HepG2 (cell line): ENCODE measurements around the gene YY1. TPM values are rescaled to one million over a fixed set of nuclear protein-coding genes. Genes with fewer than 3 reads are reported as not detected.
A peak's percentile ranks its signal among the peaks of the same experiment; 100 is the strongest.

Experiments used
- HMGXB3 ChIP-seq: sonication (generic); formaldehyde crosslinking; IDR thresholded peaks from 2 replicates; pipeline ENCODE4 v1.4.0; 2020; ENCODE audit warnings: missing genetic modification reagents, borderline replicate concordance
- HNF4A ChIP-seq: sonication (generic); formaldehyde crosslinking; IDR thresholded peaks from 2 replicates; pipeline ENCODE4 v1.4.0; 2020; ENCODE audit warnings: missing genetic modification reagents
- TEAD2 ChIP-seq: sonication (generic); formaldehyde crosslinking; IDR thresholded peaks from 2 replicates; pipeline ENCODE4 v1.9.0; 2021; ENCODE audit warnings: missing genetic modification reagents
- ZFX ChIP-seq: sonication (generic); formaldehyde crosslinking; IDR thresholded peaks from 2 replicates; pipeline ENCODE4 v1.4.0; 2020; ENCODE audit warnings: mild to moderate bottlenecking, low read depth, missing genetic modification reagents, moderate library complexity
- ZMYM2 ChIP-seq: sonication (generic); formaldehyde crosslinking; IDR thresholded peaks from 2 replicates; pipeline ENCODE4 v1.8.0; 2022; ENCODE audit warnings: mild to moderate bottlenecking, missing genetic modification reagents
- ZNF768 ChIP-seq: sonication (generic); formaldehyde crosslinking; IDR thresholded peaks from 2 replicates; pipeline ENCODE4 v1.4.0; 2020; ENCODE audit warnings: missing genetic modification reagents
- ZNF770 ChIP-seq: sonication (generic); formaldehyde crosslinking; IDR thresholded peaks from 2 replicates; pipeline ENCODE4 v1.5.0; 2020; ENCODE audit warnings: mild to moderate bottlenecking, missing genetic modification reagents
- polyA plus RNA-seq, 8 experiments: library from polyadenylated mRNA; depleted of rRNA in 3 of 8; stranded (reverse) in 7 of 8; unstranded in 1 of 8; fragments of >200 nt; fragmentation: Illumina TruSeq in 4 of 8; extraction: Trizol in 4 of 8; gene quantifications; 2 replicates each; pipeline versions ENCODE4 v1.2.1 to v1.2.3, GENCODE V29; 2011 to 2016; ENCODE audit warnings: low read depth in 4 of 8, missing spikeins in 1 of 8, mixed read lengths in 1 of 8; ENCODE audit not compliant: insufficient read depth in 1 of 8
- total RNA-seq, 5 experiments: library from RNA; depleted of rRNA; stranded (reverse); fragments of >200 nt; fragmentation: Illumina TruSeq; extraction: Trizol; gene quantifications; 2 replicates each; pipeline ENCODE4 v1.2.3, GENCODE V29; 2016; ENCODE audit warnings: low read depth in 1 of 5
- TF ChIP-seq, protein P1 (sequence below): sonication (generic); formaldehyde crosslinking; IDR thresholded peaks from 2 replicates; pipeline ENCODE4 v1.8.0; 2022; ENCODE audit warnings: missing genetic modification reagents, mild to moderate bottlenecking, borderline replicate concordance
- TF ChIP-seq, protein P2 (sequence below), 2 experiments: sonication (generic) in 1 of 2; formaldehyde crosslinking in 1 of 2; IDR thresholded peaks; 2 replicates each; pipeline versions ENCODE4 v1.6.1 to v1.9.0; 2014 to 2022; ENCODE audit warnings: antibody characterized with exemption in 1 of 2, borderline replicate concordance in 1 of 2, inconsistent platforms in 1 of 2, low read depth in 1 of 2, missing genetic modification reagents in 1 of 2
- TF ChIP-seq, protein P3 (sequence below): fragments of 450-650 bp; IDR thresholded peaks from 2 replicates; pipeline ENCODE4 v1.6.1; 2016

The YY1 gene
- total and polyA plus RNA-seq, 2 of the 13 experiments (the other 11 are each of a cell fraction or from before 2014, with no cell fraction given) = 29.4 to 68.1 TPM

DNA sequence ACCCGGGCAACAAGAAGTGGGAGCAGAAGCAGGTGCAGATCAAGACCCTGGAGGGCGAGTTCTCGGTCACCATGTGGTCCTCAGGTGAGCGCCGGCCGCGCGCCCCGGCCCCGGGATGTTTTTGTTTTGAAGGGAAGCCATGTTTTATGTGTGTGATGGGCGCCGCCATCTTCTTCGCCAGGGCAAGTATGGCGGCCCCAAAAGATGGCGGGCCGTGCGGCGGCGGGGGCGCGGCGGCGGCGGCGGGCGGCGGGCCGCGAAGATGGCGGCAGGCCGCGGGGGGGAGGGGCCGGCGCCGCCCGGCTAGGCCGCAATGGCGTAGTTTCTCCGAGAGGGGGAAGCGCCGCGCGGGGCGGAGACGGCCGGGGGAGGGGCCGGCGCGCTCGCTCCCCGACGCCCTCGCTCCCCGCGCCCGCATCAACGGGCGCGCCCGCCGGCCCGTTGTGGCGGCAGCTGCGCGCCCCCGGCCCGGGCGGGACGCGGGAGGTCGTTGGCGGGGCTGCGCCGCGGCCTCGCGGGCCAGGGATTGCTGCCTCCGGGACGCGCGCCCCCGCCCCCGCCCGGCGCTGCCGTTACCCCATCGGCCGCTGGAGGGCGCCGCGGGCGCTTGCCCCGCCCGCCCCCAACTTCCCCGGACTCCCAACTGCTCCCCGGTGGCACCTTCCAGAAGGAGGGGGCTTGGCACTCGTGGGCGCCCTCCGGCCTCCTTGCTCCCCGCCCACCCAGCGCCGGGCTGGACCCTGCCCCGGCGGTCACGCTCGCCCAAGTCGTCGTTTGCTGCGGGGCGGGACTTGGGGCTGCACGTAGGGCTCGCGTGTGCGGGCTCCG is 1.1 kb downstream of the YY1 start (continued):
- TF ChIP-seq ZNF770 (CRISPR knock-in tag) (no peak), HMGXB3 (peak; percentile 44; the same call in 1 of the 2 replicates), TEAD2 (CRISPR knock-in tag) (no peak), ZNF768 (CRISPR knock-in tag) (peak; percentile 46; the same call in 1 of the 2 replicates), ZFX (CRISPR knock-in tag) (peak; percentile 54; the same call in 1 of the 2 replicates), HNF4A (CRISPR knock-in tag) (peak; percentile 64), ZMYM2 (CRISPR knock-in tag) (no peak)
- TF ChIP-seq, protein P1, sequence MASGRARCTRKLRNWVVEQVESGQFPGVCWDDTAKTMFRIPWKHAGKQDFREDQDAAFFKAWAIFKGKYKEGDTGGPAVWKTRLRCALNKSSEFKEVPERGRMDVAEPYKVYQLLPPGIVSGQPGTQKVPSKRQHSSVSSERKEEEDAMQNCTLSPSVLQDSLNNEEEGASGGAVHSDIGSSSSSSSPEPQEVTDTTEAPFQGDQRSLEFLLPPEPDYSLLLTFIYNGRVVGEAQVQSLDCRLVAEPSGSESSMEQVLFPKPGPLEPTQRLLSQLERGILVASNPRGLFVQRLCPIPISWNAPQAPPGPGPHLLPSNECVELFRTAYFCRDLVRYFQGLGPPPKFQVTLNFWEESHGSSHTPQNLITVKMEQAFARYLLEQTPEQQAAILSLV (CRISPR knock-in tag) = 0 out of 2 replicates have a peak, but pooled peaks have one; percentile 46
- TF ChIP-seq, protein P2, sequence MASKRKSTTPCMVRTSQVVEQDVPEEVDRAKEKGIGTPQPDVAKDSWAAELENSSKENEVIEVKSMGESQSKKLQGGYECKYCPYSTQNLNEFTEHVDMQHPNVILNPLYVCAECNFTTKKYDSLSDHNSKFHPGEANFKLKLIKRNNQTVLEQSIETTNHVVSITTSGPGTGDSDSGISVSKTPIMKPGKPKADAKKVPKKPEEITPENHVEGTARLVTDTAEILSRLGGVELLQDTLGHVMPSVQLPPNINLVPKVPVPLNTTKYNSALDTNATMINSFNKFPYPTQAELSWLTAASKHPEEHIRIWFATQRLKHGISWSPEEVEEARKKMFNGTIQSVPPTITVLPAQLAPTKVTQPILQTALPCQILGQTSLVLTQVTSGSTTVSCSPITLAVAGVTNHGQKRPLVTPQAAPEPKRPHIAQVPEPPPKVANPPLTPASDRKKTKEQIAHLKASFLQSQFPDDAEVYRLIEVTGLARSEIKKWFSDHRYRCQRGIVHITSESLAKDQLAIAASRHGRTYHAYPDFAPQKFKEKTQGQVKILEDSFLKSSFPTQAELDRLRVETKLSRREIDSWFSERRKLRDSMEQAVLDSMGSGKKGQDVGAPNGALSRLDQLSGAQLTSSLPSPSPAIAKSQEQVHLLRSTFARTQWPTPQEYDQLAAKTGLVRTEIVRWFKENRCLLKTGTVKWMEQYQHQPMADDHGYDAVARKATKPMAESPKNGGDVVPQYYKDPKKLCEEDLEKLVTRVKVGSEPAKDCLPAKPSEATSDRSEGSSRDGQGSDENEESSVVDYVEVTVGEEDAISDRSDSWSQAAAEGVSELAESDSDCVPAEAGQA (IDR thresholded peaks at IDR 0.05; ENCODE audit: low read depth) = peak; percentile 89
- TF ChIP-seq, protein P2 (CRISPR knock-in tag; IDR thresholded peaks at IDR 0.05; ENCODE audit: borderline replicate concordance) = no peak
- TF ChIP-seq, protein P3, sequence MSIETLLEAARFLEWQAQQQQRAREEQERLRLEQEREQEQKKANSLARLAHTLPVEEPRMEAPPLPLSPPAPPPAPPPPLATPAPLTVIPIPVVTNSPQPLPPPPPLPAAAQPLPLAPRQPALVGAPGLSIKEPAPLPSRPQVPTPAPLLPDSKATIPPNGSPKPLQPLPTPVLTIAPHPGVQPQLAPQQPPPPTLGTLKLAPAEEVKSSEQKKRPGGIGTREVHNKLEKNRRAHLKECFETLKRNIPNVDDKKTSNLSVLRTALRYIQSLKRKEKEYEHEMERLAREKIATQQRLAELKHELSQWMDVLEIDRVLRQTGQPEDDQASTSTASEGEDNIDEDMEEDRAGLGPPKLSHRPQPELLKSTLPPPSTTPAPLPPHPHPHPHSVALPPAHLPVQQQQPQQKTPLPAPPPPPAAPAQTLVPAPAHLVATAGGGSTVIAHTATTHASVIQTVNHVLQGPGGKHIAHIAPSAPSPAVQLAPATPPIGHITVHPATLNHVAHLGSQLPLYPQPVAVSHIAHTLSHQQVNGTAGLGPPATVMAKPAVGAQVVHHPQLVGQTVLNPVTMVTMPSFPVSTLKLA = peak; percentile 54
